Head of caudate nucleus (tissue), 42 donors: Measurements from ENCODE around the gene FJX1.

Source experiments
- DNase-seq, 42 donors: peaks; one replicate each; pipeline versions ENCODE4 v3.0.0 to v3.0.0-alpha.2; 2020 to 2021; ENCODE audit warnings: mixed read lengths in 7 of 42
- intact Hi-C: fragments of 100-400 bp; cut with DNase I; formaldehyde crosslinking; loops from one replicate; pipeline ENCODE4 v1.15.0; 2022

FJX1 gene

DNA sequence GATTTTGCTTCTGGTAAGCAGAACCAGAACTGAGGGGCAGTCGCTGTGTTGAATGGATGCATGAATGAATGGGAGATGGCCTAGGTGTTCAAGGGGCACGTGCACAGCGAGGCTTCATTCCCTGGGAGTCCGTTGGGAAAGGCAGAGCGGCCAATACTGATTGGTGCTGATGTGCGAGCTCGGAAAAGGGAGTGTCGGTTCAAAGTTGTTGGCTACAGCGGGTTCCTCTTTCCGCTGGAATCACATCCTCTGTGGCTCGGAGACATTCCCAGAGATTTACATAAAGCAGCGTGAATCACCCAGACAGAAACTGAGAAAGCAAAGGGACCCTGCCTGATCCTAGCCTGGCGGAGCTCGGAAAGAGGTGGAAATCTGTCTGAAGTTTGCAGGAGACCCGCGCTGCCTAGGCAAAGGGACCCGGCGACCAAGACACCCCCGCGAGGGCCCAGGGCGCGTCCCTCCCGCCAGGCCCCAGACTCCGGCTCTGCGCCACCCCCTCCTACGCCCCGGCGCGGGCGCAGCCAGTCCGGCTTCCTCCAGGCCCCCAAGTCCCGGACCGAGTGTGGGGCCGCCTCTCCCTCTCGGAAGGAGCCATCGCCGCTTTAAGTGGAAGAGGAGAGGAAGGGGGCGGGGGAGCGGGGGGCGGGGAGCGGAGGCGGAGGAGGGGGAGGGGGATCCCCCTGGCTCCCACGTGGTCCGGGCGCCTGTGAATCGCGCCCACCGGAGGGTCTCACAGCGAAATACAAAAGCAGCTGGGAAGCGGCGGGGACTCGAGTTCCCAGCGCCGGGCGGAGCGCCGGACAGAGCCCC lies at the start of gene FJX1:
Gene FJX1, plus strand, starts transcription at position 774 of the 810 bp plus-strand sequence. CDS start 177 bp downstream, outside the sequence.
- peak in 40 of 42 donors; percentile 12 to 78 (median 48) for DNase-seq
- intact Hi-C loops, result loop anchor here (2.0 to 10.0 kb wide), 5 partner anchors 45 to 857 kb away; partner anchors contain the start of gene TRIM44

- no peak for DNase-seq
- intact Hi-C loops, result no loop called here
Observed at GRCh38 chr11:35571696-35572095, 46.6 kb upstream of the FJX1 start.

DNA sequence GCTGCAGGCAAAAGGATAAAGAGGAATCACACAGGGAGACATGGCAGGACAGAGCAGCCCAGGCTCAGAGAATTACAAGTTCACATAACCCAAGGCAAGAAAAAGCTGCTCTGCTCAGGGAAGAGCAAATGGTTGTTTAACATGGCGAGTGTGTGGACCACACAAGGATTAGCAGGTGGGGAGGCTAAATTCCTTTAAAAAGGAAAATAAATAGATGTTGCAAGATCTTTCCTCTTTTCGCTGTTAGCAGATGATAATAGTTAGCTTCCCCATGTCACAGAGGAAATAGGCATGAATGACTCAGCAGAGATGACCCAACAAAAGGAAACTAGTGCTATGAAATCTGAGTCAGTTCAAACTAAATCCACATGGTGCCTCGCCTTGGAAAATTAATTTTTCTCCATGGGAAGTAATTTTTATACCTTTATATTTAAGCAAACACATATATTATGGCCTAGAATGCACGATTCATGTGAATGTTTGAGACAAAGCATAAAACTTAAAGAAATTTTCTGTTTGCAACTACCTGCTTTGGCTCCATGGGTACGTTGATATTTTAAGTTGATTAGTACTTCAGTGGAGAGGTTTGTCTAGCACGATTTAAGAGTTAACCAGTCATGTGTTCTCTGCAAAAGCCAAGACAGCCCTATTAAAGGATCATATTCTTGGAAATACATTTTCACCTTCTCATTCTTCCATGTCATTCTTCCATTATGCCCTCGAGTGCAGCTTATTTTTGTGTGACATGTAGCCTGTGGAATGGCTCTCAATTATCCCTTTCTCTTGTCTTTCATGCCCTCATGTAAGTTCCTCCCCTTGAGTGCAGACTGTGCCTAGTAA lies 38.5 kb upstream of the FJX1 start:
- no peak for DNase-seq
- intact Hi-C loops, result no loop called here

- intact Hi-C loops, result no loop called here
- DNase-seq, result no peak
Observed at GRCh38 chr11:35580397-35580781, 37.9 kb upstream of the FJX1 start.

GRCh38 chr11:35582033-35582432 lies 36.2 kb upstream of the FJX1 start:
- DNase-seq, result no peak
- intact Hi-C loops, result no loop called here

- DNase-seq, result no peak
- intact Hi-C loops, result no loop called here
Observed at GRCh38 chr11:35583126-35583525, 35.1 kb upstream of the FJX1 start.

DNA sequence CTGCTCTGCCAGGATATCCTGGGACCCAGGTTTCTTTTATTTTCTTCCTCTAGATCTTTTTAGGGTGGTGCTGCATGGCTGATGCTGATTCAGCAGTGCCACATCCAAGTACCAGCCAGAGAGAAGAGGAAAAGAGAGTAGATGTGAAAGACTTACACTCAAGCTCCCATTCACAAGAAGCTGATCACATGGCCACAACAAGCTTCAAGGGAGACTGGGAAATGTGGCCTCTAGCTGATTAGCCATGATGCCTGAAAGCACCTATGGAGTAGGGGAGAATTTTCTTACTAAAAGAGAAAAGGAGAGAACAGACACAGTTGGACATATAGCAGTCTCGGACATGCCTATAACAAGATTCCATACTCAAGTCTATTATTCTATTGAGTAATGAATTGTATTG lies 34.4 kb upstream of the FJX1 start:
- intact Hi-C loops, result no loop called here

DNA sequence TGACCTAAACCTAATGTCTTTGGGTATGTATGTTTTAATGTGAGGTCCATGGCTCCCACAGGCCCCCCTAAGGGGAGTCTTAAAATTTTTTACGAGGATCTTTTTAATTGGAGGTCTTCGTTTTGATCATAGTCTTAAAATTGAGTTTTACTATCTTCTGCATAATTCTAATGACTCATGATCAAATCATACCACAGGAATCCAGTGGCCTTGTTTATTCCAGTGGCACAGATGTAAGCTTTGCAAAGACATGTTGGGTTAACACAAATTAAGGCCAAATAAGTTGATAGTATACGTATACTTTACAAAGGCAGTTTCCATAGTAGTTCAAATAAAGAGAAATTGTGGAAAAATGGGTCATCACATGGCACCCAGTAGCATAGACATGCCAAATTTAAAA lies 33.9 kb upstream of the FJX1 start:
- intact Hi-C loops, result no loop called here
- no peak for DNase-seq

More for the DNA sequence above, 34.4 kb upstream of the FJX1 start:
- DNase-seq, result no peak

- intact Hi-C loops, result no loop called here
Observed at GRCh38 chr11:35585416-35585815, 32.8 kb upstream of the FJX1 start.

DNA sequence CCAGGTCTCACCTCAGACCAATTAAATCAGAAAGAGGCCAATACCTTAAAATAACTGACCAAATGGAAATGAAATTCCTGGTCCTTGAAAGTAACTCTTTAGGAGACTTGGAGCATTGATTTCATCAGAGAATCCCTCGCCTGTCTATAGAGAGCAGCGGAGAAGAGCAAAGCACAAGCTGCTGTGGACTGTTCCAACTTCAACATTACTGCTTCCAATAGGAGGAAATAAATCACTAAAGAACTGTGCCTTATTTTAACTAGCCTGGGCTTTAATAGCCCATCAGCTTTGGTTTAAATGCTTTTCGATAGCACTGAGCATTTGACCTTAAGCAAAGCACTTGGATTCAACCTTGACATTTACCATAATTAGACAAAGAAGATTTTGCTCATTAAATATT lies 32.0 kb upstream of the FJX1 start:
- intact Hi-C loops, result no loop called here
- DNase-seq, result no peak

More at GRCh38 chr11:35585416-35585815, 32.8 kb upstream of the FJX1 start:
- DNase-seq, result no peak

- intact Hi-C loops, result no loop called here
- DNase-seq, result no peak
Observed at GRCh38 chr11:35587972-35588371, 30.3 kb upstream of the FJX1 start.

- intact Hi-C loops, result no loop called here
- no peak for DNase-seq
Observed at GRCh38 chr11:35588627-35589026, 29.6 kb upstream of the FJX1 start.

DNA sequence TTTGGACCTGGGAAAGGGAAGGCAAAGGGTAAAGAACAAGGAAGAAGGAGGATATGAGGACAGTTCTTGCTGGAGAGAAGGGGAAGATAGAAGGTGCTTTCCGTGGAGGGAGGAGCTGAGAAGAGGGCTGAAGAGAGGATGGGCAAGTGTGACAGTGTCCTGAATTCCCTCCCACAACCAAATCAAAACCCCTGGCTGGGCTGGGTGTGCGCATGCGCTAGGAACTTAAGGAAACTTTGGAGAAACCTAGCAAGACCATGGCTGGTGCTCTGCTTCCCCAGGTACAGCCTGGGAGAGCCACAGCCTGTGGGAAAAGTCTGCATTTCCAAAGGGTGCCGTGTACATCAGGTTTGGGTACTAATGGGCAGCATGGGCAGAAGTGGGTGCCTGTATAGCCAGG lies 29.0 kb upstream of the FJX1 start:
- DNase-seq, result no peak
- intact Hi-C loops, result no loop called here

- no peak for DNase-seq
- intact Hi-C loops, result no loop called here
Observed at GRCh38 chr11:35590412-35590811, 27.8 kb upstream of the FJX1 start.

- intact Hi-C loops, result no loop called here
- no peak for DNase-seq
Observed at GRCh38 chr11:35593143-35593542, 25.1 kb upstream of the FJX1 start.

DNA sequence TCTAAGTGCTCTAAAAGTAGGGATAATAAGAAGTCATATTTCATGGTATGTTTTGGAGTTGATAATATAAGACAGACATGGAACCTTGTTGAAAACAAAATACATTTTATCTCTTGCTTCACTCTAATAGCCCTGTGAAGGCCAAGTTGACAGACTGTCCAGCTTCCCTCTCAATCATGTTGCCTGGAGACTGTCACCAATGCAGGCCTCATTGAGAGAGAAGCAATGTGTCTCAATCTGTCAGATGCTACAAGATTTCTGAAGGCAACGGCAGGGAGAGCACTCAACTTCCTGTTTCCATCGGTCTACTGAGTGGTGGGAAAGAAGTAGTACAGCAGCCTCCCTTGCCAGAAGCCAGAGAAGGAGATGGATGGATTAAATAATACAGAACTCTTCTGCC lies 23.6 kb upstream of the FJX1 start:
- intact Hi-C loops, result no loop called here
- DNase-seq, result no peak

DNA sequence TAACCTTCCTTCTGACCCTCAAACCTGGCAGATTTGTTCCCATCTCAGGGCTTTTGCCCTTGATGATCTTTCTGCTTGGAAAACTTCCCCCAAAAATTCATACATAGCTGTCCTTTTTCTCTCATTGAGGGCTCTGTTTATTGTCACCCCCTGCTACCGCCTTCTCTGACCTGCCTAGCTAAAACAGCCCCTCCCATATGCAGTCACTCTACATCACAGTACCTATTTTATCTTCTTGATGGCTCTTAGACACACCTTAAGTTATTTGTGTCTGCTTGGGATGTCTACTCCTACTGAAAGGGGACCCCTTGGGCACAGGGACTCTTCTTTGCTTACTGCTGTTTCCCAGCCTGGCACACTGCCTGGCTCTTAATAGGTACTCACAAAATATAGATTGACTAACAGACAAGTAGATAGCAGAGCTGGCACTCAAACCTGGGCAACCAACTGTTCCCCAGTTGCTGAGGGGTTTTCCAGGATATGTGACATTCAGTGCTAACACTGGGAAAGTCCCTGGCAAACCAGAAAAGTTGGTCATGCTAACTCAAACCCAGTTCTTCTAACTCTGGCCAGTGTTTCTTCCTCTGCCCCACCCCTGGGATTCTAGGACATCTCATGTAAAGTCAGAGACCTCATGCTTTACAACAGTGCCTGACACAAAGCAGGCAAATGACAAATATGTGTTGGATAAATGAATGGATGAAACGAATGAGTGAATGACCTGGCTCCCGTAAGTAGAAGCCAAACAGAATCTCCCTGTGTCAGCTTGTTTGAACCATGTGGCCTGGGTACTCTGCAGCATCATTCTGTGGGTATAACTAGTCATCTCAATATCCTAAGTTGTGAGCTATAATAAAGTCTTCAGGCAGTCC lies 19.8 kb upstream of the FJX1 start:
- intact Hi-C loops, result no loop called here
- no peak for DNase-seq

DNA sequence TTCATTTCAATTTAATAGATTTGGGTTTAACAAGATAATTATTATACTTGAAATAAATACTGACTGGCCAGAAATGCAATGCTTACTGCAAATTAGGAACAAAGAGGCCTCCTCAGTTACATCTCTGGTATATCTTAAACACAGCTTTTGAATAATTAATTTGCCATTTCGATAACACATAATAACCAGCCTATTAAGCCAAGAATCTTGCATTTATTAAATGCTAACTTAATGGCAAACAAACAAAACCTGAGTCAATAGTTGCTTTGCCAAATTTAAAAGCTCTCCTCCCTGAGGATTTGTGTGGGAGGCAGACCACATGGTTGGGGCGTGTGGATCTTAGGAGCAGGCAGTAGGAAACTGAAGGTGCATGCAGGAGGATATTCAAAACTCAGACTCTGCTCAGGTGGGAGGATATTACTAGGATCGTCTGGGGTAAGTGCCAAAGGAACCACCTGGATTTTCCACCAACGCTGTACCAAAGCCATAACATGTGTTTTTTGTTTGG lies 17.9 kb upstream of the FJX1 start:
- peak in 1 of 42 donors; percentile 7 for DNase-seq
- intact Hi-C loops, result loop anchor here (10.0 kb wide), 1 partner anchor 106 kb away; no protein-coding TSS in a partner anchor
